Erythroblast (primary cell): ENCODE data around the gene FGD3.

Source experiments
- GATA1 ChIP-seq: IDR thresholded peaks from 2 replicates; pipeline ENCODE4 v1.6.1; 2011; ENCODE audit warnings: low read depth, mild to moderate bottlenecking, control low read depth, low read length, moderate library complexity
- POLR2A ChIP-seq: IDR thresholded peaks from 2 replicates; pipeline ENCODE4 v1.6.1; 2011; ENCODE audit warnings: mild to moderate bottlenecking, low read length

- no peak for TF ChIP-seq POLR2A
- no peak for TF ChIP-seq GATA1
Observed at GRCh38 chr9:93057042-93057702, 109.8 kb downstream of the FGD3 start.
